ENCODE results near the gene SNX19. TPM values are rescaled to one million over a fixed set of nuclear protein-coding genes. Genes with fewer than 3 reads are reported as not detected.
"Not testable (repeated sequence)": the region's sequence is repeated elsewhere in the genome, so short reads cannot be mapped to it uniquely, and the experiment has no call there.

SNX19 gene
- total RNA-seq, result 59.7 TPM
- long read RNA-seq, full-length matches to known transcripts, result 5 of 17 reads
- long read RNA-seq, partial matches to known transcripts, result 3 of 17 reads
- long read RNA-seq, other reads (novel, unspliced or antisense), result 9 of 17 reads

- DNase-seq (peak; percentile 97), ATAC-seq (peak; percentile 99)
- intact Hi-C loops (cut with micrococcal nuclease), result no loop called here
Observed at GRCh38 chr11:130916238-130916855, at the start of gene SNX19. Gene SNX19, minus strand, starts transcription at chr11:130916479. Its CDS starts 540 bp downstream, at chr11:130915939.

GRCh38 chr11:130964058-130964792 is 47.9 kb upstream of the SNX19 start:
- DNase-seq (no peak), ATAC-seq (no peak)
- intact Hi-C loops (cut with micrococcal nuclease), result no loop called here

- intact Hi-C loops (cut with micrococcal nuclease), result no loop called here
- no peak for ATAC-seq
Observed at GRCh38 chr11:130947889-130948288, 31.6 kb upstream of the SNX19 start.

GRCh38 chr11:130947481-130947880 is 31.2 kb upstream of the SNX19 start:
- intact Hi-C loops (cut with micrococcal nuclease), result no loop called here
- DNase-seq (no peak), ATAC-seq (no peak)

More at GRCh38 chr11:130947889-130948288, 31.6 kb upstream of the SNX19 start:
- no peak for DNase-seq

- no peak for ATAC-seq
- intact Hi-C loops (cut with micrococcal nuclease), result no loop called here
- no peak for DNase-seq
Observed at GRCh38 chr11:130947058-130947457, 30.8 kb upstream of the SNX19 start.

GRCh38 chr11:130945896-130946295 is 29.6 kb upstream of the SNX19 start:
- ATAC-seq (peak; percentile 90), DNase-seq (peak; percentile 56)
- intact Hi-C loops (cut with micrococcal nuclease), result no loop called here

- intact Hi-C loops (cut with micrococcal nuclease), result no loop called here
- ATAC-seq, result no peak
- DNase-seq, result no peak
Observed at GRCh38 chr11:130940706-130941105, 24.4 kb upstream of the SNX19 start.

- DNase-seq, result no peak
- intact Hi-C loops (cut with micrococcal nuclease), result no loop called here
- ATAC-seq, result no peak
Observed at GRCh38 chr11:130937051-130937450, 20.8 kb upstream of the SNX19 start.

- intact Hi-C loops (cut with micrococcal nuclease), result no loop called here
- DNase-seq, result no peak
- no peak for ATAC-seq
Observed at GRCh38 chr11:130932086-130932712, 15.9 kb upstream of the SNX19 start.

- intact Hi-C loops (cut with micrococcal nuclease), result loop anchor here (10.0 kb wide), 1 partner anchor 50 kb away; no protein-coding TSS in a partner anchor
- ATAC-seq (no peak), DNase-seq (no peak)
Observed at GRCh38 chr11:130924750-130925149, 8.5 kb upstream of the SNX19 start.

- ATAC-seq, DNase-seq: not testable (repeated sequence)
- intact Hi-C loops (cut with micrococcal nuclease), result loop anchor here (10.0 kb wide), 1 partner anchor 54 kb away; no protein-coding TSS in a partner anchor
Observed at GRCh38 chr11:130920612-130921011, 4.3 kb upstream of the SNX19 start.

- DNase-seq (no peak), ATAC-seq (no peak)
- intact Hi-C loops (cut with micrococcal nuclease), result no loop called here
Observed at GRCh38 chr11:130918081-130918480, 1.8 kb upstream of the SNX19 start.

GRCh38 chr11:130916910-130917309 is 631 bp upstream of the SNX19 start:
- DNase-seq, result no peak
- no peak for ATAC-seq
- intact Hi-C loops (cut with micrococcal nuclease), result no loop called here

GRCh38 chr11:130915603-130916237 is 559 bp downstream of the SNX19 start:
- ATAC-seq (no peak), DNase-seq (no peak)
- intact Hi-C loops (cut with micrococcal nuclease), result no loop called here

- intact Hi-C loops (cut with micrococcal nuclease), result no loop called here
- ATAC-seq, result no peak
- DNase-seq, result no peak
Observed at GRCh38 chr11:130913268-130913667, 3.0 kb downstream of the SNX19 start.

- intact Hi-C loops (cut with micrococcal nuclease), result no loop called here
- DNase-seq (no peak), ATAC-seq (no peak)
Observed at GRCh38 chr11:130912552-130912951, 3.7 kb downstream of the SNX19 start.

- intact Hi-C loops (cut with micrococcal nuclease), result no loop called here
- DNase-seq (no peak), ATAC-seq (no peak)
Observed at GRCh38 chr11:130911306-130911705, 5.0 kb downstream of the SNX19 start.

- ATAC-seq, result no peak
Observed at GRCh38 chr11:130909650-130910049, 6.6 kb downstream of the SNX19 start.

GRCh38 chr11:130908770-130909625 is 7.3 kb downstream of the SNX19 start:
- DNase-seq (no peak), ATAC-seq (no peak)
- intact Hi-C loops (cut with micrococcal nuclease), result no loop called here

More at GRCh38 chr11:130909650-130910049, 6.6 kb downstream of the SNX19 start:
- intact Hi-C loops (cut with micrococcal nuclease), result no loop called here
- DNase-seq, result no peak
